GM12873 (cell line): ENCODE data around the gene TNFRSF18.

Experiments used
- CTCF ChIP-seq: IDR thresholded peaks from 2 replicates; pipeline ENCODE4 v1.5.1; 2012; ENCODE audit warnings: low read depth, mild to moderate bottlenecking, moderate library complexity, low read length, control low read depth; ENCODE audit not compliant: insufficient read depth; ENCODE audit errors: missing control alignments

The TNFRSF18 gene

GRCh38 chr1:1247341-1247913, 41.0 kb upstream of the TNFRSF18 start:
- TF ChIP-seq CTCF = no peak

DNA sequence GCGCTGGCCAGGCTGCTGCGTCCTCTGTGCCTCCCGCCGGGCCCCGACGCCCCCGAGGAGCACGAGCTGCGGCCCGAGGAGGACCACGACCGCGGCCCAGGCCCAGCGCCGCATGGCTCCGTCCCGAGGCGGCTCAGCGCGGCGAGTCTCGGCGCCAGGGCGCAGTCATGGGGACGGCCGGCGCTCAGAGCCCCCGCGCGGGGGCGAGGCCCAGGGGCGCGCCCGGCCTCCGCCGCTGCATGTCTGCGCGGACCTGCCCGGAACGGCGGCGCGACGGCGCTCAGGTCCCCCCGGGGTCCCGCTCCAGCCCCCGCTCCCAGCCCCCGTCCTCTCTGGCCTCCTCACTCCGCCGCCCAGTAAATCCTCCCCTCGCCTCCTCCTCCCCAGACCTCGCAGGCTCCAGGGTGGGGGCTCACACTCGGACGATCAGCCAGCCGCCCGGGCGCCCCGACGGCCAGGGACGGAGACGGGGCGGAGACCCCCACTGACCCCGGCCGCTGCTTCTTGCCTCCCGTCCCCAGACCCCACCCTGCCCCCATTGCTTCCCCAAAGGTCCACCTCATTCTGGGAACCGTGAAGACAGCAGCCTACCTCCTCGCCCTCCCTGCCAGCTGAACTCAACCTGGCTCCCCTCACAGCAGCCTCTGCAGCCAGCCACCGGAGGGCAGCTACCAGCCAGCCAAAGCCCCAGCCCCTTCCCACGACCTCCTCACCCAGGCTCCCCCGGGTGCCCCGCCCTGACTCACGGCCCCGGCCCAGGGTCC, 40.4 kb upstream of the TNFRSF18 start, which contains the start of gene C1QTNF12:
TSS of gene C1QTNF12 (minus strand) at position 146 of the 764 bp plus-strand sequence. CDS start at position 114, 32 bp downstream.
- no peak for TF ChIP-seq CTCF

- TF ChIP-seq CTCF = no peak
Measured at GRCh38 chr1:1245817-1246576, 39.6 kb upstream of the TNFRSF18 start.

DNA sequence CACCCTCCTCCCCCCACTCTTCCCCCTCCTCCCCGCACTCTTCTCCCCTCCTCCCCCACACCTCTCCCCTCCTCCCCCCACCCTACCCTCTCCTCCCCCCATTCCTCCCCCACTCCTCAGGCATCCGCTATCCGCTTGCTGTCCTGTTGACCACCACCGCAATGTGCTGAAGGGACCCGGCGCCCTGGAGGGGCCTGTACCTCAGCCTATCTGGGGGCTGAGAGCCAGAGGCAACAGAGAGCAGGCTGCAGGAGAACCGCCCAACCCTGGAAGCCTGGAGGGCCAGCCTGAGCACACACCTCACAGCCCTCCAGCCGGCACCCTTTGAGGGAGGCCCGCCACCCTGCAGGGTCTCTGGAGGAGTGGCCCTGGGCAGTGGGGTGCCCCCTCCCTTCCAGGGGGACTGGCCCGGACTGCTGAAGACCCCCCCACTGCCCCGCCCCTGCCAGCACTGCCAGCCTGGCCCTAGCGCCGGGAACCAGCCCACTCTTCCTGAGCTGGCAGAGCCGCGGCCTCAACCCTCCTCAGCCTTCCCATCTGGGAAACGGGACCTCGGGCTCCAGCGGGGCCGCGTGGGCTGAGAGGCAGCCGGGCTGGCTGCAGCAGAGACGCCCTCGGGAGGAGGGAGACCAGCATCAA, 38.9 kb upstream of the TNFRSF18 start:
- TF ChIP-seq CTCF = no peak

DNA sequence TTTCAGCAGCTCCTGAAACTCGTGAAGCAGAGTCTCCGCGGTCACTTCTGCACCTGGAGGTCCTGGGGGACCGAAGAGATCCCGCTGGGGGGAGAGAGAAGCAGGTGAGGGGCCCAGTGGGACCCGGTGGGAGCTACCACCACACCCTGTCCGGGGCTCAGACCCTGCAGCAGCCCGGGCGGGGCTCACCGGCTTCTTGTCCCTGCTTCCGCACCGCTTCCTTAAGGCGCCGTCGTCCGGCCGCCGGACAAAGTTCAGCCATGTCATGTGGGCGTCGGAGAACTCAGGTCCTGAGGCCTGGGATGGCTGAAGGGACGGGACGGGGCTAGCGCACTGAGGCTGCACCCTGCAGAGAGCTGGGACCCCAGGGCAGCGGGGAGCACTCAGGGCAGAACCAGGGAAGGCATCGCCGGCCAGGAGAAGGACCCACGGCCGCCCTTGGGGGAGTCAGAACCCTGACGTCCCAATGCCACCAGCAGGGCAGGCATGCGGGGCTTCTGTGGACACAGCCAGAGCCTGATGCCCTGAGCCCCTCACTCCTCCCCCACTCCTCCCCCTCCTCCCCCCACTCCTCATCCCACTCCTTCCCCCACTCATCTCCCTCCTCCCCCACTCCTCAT, 37.9 kb upstream of the TNFRSF18 start:
- TF ChIP-seq CTCF = no peak

DNA sequence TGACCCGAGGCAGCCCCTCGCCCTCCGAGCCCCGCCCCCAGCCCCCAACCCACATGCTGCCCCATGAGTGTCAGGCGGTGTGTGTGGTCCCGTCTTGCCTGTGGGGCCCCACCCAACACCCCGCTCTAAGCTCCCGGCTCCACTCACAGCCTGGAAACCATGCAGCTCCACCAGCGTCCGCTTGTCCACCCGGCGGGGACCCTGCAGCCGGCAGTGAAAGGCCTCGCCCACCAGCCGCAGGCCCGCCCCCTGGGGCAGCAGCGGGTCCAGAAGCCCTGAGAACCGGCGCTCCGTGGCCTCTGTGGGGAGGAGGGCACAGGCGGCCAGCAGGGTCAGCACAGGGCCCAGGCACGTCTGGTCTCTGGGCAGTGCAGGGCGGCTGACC, 37.4 kb upstream of the TNFRSF18 start:
- no peak for TF ChIP-seq CTCF
